ENCODE measurements around the gene CCDC185. TPM values are rescaled to one million over a fixed set of nuclear protein-coding genes. Genes with fewer than 3 reads are reported as not detected.

CCDC185 gene
- polyA plus RNA-seq, 1 experiment = not detected

DNA sequence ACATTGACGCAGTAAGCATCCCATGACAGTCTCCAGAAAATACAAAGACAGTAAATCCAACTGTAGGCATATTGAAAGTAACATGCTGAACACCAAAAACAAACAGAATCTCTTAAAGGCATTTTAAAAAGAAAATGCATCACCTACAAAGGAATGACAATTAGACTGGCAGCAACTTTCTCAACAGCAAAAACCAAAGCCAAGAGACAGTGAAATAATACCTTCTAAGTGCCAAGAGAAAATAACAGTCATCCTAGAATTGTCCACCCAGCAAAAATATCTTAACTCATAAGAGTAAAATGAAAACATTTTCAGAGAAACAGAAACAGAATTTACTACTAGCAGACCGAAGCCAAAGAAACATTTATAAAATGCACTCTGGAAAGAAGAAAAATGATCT lies 20.0 kb downstream of the CCDC185 start:
- Histone ChIP-seq H3K4me3 (ENCODE audit: low read depth, low read length) (no peak overlapping the region), H3K27me3 (ENCODE audit: control insufficient read depth, insufficient read depth, low read length) (no peaks in the 10 kb centered on the region), H3K36me3 (ENCODE audit: control insufficient read depth, insufficient read depth, low read length) (no peaks in the 10 kb centered on the region)
- ChIA-PET CTCF (no interaction called here), POLR2A (no interaction called here)
- DNase-seq (ENCODE audit: low read depth) = no peak
- TF ChIP-seq, protein P1, sequence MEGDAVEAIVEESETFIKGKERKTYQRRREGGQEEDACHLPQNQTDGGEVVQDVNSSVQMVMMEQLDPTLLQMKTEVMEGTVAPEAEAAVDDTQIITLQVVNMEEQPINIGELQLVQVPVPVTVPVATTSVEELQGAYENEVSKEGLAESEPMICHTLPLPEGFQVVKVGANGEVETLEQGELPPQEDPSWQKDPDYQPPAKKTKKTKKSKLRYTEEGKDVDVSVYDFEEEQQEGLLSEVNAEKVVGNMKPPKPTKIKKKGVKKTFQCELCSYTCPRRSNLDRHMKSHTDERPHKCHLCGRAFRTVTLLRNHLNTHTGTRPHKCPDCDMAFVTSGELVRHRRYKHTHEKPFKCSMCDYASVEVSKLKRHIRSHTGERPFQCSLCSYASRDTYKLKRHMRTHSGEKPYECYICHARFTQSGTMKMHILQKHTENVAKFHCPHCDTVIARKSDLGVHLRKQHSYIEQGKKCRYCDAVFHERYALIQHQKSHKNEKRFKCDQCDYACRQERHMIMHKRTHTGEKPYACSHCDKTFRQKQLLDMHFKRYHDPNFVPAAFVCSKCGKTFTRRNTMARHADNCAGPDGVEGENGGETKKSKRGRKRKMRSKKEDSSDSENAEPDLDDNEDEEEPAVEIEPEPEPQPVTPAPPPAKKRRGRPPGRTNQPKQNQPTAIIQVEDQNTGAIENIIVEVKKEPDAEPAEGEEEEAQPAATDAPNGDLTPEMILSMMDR (IDR thresholded peaks at IDR 0.05; ENCODE audit: insufficient read depth, low read depth, low read length) = no peak

DNA sequence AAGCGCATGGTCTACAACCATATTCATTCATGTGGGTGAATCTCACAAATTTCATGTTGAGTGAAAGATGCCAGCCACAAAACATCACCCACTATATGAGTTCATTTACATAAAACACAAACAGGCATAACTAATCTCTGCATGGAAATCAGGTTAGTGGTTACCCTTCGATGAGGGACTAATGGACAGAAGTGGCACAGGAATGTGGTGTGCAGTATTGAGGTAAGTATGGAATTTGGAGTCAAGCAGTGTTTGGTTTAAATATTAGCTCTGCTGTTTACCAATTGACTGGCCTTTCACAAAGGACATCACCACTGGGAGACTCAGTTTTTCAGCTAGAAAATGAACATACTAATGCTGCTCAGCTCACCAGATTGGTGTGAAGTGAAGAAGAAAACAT lies 24.2 kb downstream of the CCDC185 start:
- DNase-seq (ENCODE audit: low read depth) = no peak
- CTCF ChIA-PET = no interaction called here
- POLR2A ChIA-PET = no interaction called here

DNA sequence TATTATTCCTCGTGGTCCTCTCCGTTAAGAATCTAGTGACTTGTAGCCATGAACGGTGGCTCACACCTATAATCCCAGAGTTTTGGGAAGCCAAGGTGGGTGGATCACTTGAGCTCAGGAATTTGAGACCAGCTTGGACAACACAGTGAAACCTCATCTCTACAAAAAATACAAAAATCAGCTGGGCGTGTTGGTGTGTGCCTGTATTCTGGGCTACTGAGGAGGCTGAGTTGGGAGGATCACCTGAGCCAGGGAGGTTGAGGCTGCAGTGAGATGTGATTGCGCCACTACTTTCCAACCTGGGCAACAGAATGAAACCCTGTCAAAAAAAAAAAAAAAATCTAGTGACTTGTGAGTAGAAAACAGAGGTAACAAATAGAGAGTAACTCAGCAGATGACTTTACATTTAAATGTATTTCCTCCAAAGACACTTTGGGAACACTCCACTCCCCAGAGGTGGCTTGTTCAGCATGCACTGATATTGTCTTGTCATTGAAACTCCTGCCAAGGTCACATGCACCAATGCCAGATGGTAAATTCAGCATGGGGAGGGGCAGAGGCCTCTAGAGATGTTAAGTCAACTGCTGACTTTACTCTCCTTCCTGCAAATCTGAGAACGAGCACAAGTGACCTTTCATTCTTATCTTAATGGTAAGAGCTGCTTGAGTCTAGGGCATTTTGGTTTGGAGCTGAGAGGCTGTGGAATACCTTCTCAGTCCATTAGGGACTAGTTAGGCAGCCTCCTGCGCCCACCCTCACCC lies 24.9 kb downstream of the CCDC185 start:
- H3K36me3 ChIP-seq (ENCODE audit: control insufficient read depth, insufficient read depth, low read length) = no peaks in the 10 kb centered on the region
- TF ChIP-seq, protein P1 (IDR thresholded peaks at IDR 0.05; ENCODE audit: insufficient read depth, low read depth, low read length) = no peak
- POLR2A ChIA-PET = no interaction called here
- no peak overlapping the region for H3K4me3 ChIP-seq (ENCODE audit: low read depth, low read length)
- peaks cover 2% of the 10 kb centered on the region; the same call in 1 of the 2 replicates for H3K27me3 ChIP-seq (ENCODE audit: control insufficient read depth, insufficient read depth, low read length)
- no peak for DNase-seq (ENCODE audit: low read depth)
- CTCF ChIA-PET = no interaction called here

More for the DNA sequence above, 24.2 kb downstream of the CCDC185 start:
- TF ChIP-seq, protein P1 (IDR thresholded peaks at IDR 0.05; ENCODE audit: insufficient read depth, low read depth, low read length) = no peak
- Histone ChIP-seq H3K27me3 (ENCODE audit: control insufficient read depth, insufficient read depth, low read length) (peaks cover 2% of the 10 kb centered on the region; the same call in 1 of the 2 replicates), H3K4me3 (ENCODE audit: low read depth, low read length) (no peak overlapping the region), H3K36me3 (ENCODE audit: control insufficient read depth, insufficient read depth, low read length) (no peaks in the 10 kb centered on the region)

DNA sequence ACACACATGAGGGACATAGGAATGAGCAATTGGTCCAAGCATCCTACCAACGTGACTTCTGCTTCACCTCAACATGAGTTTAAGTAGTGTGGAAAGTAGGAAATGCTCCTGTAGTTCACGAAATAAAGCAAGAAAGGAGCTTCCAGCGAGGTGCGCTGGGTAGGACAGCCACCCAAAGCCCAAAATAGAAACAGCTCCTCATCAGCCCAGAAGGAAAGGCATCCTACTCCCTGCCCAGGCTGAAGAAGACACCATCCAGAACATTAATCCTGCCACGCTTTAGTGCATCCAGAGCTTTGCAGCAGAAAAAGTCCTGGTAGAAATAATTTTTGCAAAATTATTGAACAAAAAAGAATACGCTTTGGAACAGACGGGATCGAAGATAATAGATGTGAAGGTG lies 25.9 kb downstream of the CCDC185 start:
- CTCF ChIA-PET = no interaction called here
- POLR2A ChIA-PET = no interaction called here
- DNase-seq (ENCODE audit: low read depth) = no peak
- no peak overlapping the region for H3K4me3 ChIP-seq (ENCODE audit: low read depth, low read length)
- TF ChIP-seq, protein P1 (IDR thresholded peaks at IDR 0.05; ENCODE audit: insufficient read depth, low read depth, low read length) = no peak
- H3K27me3 ChIP-seq (ENCODE audit: control insufficient read depth, insufficient read depth, low read length) = peaks cover 2% of the 10 kb centered on the region; the same call in 1 of the 2 replicates
- H3K36me3 ChIP-seq (ENCODE audit: control insufficient read depth, insufficient read depth, low read length) = no peaks in the 10 kb centered on the region

DNA sequence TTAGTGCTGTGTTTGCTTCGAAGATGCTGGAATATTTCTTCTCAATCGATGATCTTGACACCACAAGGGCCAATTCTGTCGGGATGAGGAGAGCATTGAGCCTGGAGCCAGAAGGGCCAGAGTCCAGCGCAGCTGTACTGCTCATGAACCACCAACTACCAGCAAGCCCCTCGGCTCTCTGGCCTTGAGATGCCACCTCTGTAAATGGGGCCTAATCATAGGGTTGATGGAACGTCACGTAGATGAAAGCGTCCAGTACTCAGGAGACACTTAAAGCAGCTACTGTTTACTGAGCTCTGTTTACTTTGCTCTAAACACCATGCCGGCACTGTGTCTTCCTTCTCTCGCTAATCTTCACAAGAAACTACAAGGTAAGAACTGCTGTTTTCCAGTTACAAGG lies 26.3 kb downstream of the CCDC185 start:
- no peak for DNase-seq (ENCODE audit: low read depth)
- ChIA-PET CTCF (no interaction called here), POLR2A (no interaction called here)
- TF ChIP-seq, protein P1 (IDR thresholded peaks at IDR 0.05; ENCODE audit: insufficient read depth, low read depth, low read length) = no peak
- H3K27me3 ChIP-seq (ENCODE audit: control insufficient read depth, insufficient read depth, low read length) = peaks cover 2% of the 10 kb centered on the region; the same call in 1 of the 2 replicates
- no peak overlapping the region for H3K4me3 ChIP-seq (ENCODE audit: low read depth, low read length)
- no peaks in the 10 kb centered on the region for H3K36me3 ChIP-seq (ENCODE audit: control insufficient read depth, insufficient read depth, low read length)

All from BJ (cell line).